Glutamatergic neuron (in vitro differentiated cells): ENCODE results near the gene PGBD4. TPM values are rescaled to one million over a fixed set of nuclear protein-coding genes. Genes with fewer than 3 reads are reported as not detected.

ENCODE experiments used
- DNase-seq: peaks from one replicate; pipeline ENCODE4 v3.0.0; 2022
- H3K27ac Mint-ChIP-seq: one replicate; pipeline ENCODE4 v1.8.0; 2020; ENCODE audit warnings: mild to moderate bottlenecking, mixed read lengths, inconsistent platforms; ENCODE audit not compliant: unreplicated experiment
- H3K27me3 Mint-ChIP-seq: one replicate; pipeline ENCODE4 v1.8.0; 2020; ENCODE audit warnings: mild to moderate bottlenecking, moderate library complexity, mixed read lengths, inconsistent platforms; ENCODE audit not compliant: unreplicated experiment
- H3K36me3 Mint-ChIP-seq: one replicate; pipeline ENCODE4 v1.8.0; 2020; ENCODE audit warnings: mild to moderate bottlenecking, mixed read lengths, inconsistent platforms; ENCODE audit not compliant: unreplicated experiment
- H3K4me1 Mint-ChIP-seq: one replicate; pipeline ENCODE4 v1.8.0; 2020; ENCODE audit warnings: mild to moderate bottlenecking, low read depth, mixed read lengths, inconsistent platforms; ENCODE audit not compliant: unreplicated experiment
- H3K4me3 Mint-ChIP-seq: one replicate; pipeline ENCODE4 v1.8.0; 2020; ENCODE audit warnings: mild to moderate bottlenecking, mixed read lengths, inconsistent platforms; ENCODE audit not compliant: unreplicated experiment
- H3K9me3 Mint-ChIP-seq: one replicate; pipeline ENCODE4 v1.8.0; 2020; ENCODE audit warnings: mild to moderate bottlenecking, moderate library complexity, mixed read lengths, inconsistent platforms; ENCODE audit not compliant: unreplicated experiment
- CTCF ChIP-seq: fragments of 200-600 bp; sonication (generic); IDR thresholded peaks from one replicate; pipeline ENCODE4 v1.5.0; 2021; ENCODE audit not compliant: partially characterized antibody, unreplicated experiment
- total RNA-seq: library from RNA; stranded (reverse); fragmentation: NEBNext Ultra II Directional; extraction: Animal tissue kit (Norgen Biotek cat#: 25700); gene quantifications from one replicate; pipeline ENCODE4 v1.2.1, GENCODE V29; 2021; ENCODE audit not compliant: unreplicated experiment

PGBD4 gene
- total RNA-seq, 1 donor from 2014 or later = 1.7 TPM

- Mint-ChIP-seq H3K4me1 (no peaks in the 10 kb centered on the region), H3K27ac (no peak overlapping the region), H3K27me3 (no peaks in the 10 kb centered on the region), H3K36me3 (no peaks in the 10 kb centered on the region), H3K9me3 (no peaks in the 10 kb centered on the region), H3K4me3 (no peak overlapping the region)
- no peak for DNase-seq
- no peak for TF ChIP-seq CTCF
These were observed 16.1 kb upstream of the PGBD4 start for GRCh38 chr15:34085746-34086145.

- Mint-ChIP-seq H3K9me3 (peaks cover 7% of the 10 kb centered on the region), H3K27me3 (peaks cover 8% of the 10 kb centered on the region), H3K4me1 (peaks cover 4% of the 10 kb centered on the region), H3K4me3 (peak overlapping the region; percentile 69), H3K36me3 (no peaks in the 10 kb centered on the region), H3K27ac (no peak overlapping the region)
- no peak for TF ChIP-seq CTCF
- DNase-seq = no peak
These were observed 2.0 kb upstream of the PGBD4 start for GRCh38 chr15:34099914-34100313.

GRCh38 chr15:34102175-34102925 is 467 bp downstream of the PGBD4 start:
- Mint-ChIP-seq H3K27me3 (peaks cover 8% of the 10 kb centered on the region), H3K4me1 (peaks cover 4% of the 10 kb centered on the region), H3K27ac (peak overlapping the region; percentile 98), H3K9me3 (peaks cover 7% of the 10 kb centered on the region), H3K36me3 (no peaks in the 10 kb centered on the region), H3K4me3 (peak overlapping the region; percentile 96)
- DNase-seq = no peak
- no peak for TF ChIP-seq CTCF

GRCh38 chr15:34106423-34106822 is 4.5 kb downstream of the PGBD4 start:
- Mint-ChIP-seq H3K4me1 (peaks cover 3% of the 10 kb centered on the region), H3K27me3 (peaks cover 8% of the 10 kb centered on the region), H3K4me3 (no peak overlapping the region), H3K27ac (no peak overlapping the region), H3K36me3 (no peaks in the 10 kb centered on the region), H3K9me3 (peaks cover 7% of the 10 kb centered on the region)
- DNase-seq = no peak
- TF ChIP-seq CTCF = no peak

- no peak for DNase-seq
- Mint-ChIP-seq H3K36me3 (no peaks in the 10 kb centered on the region), H3K4me1 (no peaks in the 10 kb centered on the region), H3K27ac (no peak overlapping the region), H3K4me3 (no peak overlapping the region), H3K9me3 (no peaks in the 10 kb centered on the region), H3K27me3 (no peaks in the 10 kb centered on the region)
- no peak for TF ChIP-seq CTCF
These were observed 5.4 kb downstream of the PGBD4 start for GRCh38 chr15:34107315-34107714.
